ENCODE data around the gene IKZF5.

IKZF5 gene

GRCh38 chr10:122980209-122981065 is 28.2 kb downstream of the IKZF5 start, which contains the start of gene PSTK:
Gene PSTK, plus strand, starts transcription at chr10:122980401. Its CDS starts 79 bp downstream, at chr10:122980480.
- DNase-seq (ENCODE audit: low read depth), result peak; percentile 82

GRCh38 chr10:122974543-122975064 is 34.0 kb downstream of the IKZF5 start:
- no peak for DNase-seq (ENCODE audit: low read depth)

- DNase-seq (ENCODE audit: low read depth), result no peak
Observed at GRCh38 chr10:122974023-122974422, 34.6 kb downstream of the IKZF5 start.

GRCh38 chr10:122968698-122969097 is 39.9 kb downstream of the IKZF5 start:
- DNase-seq (ENCODE audit: low read depth), result no peak

- no peak for DNase-seq (ENCODE audit: low read depth)
Observed at GRCh38 chr10:122966879-122967278, 41.7 kb downstream of the IKZF5 start.

- DNase-seq (ENCODE audit: low read depth), result no peak
Observed at GRCh38 chr10:122962405-122962804, 46.2 kb downstream of the IKZF5 start.

- no peak for DNase-seq (ENCODE audit: low read depth)
Observed at GRCh38 chr10:122957474-122957873, 51.1 kb downstream of the IKZF5 start.

- no peak for DNase-seq (ENCODE audit: low read depth)
Observed at GRCh38 chr10:122955892-122956291, 52.7 kb downstream of the IKZF5 start.

GRCh38 chr10:122954731-122955050 is 53.9 kb downstream of the IKZF5 start:
- no peak for DNase-seq (ENCODE audit: low read depth)

GRCh38 chr10:122953902-122954730 is 54.5 kb downstream of the IKZF5 start, which contains the start of gene C10orf88:
Gene C10orf88, minus strand, starts transcription at chr10:122954227. Its CDS starts 49 bp downstream, at chr10:122954178.
- DNase-seq (ENCODE audit: low read depth), result peak; percentile 96

- DNase-seq (ENCODE audit: low read depth), result no peak
Observed at GRCh38 chr10:122949296-122949695, 59.3 kb downstream of the IKZF5 start.
